GM12892 (cell line): ENCODE measurements around the gene MICALL1.
"Not testable (repeated sequence)": the region's sequence is repeated elsewhere in the genome, so short reads cannot be mapped to it uniquely, and the experiment has no call there.

Experiments used
- DNase-seq: peaks from one replicate; pipeline ENCODE4 v3.0.0; 2011; ENCODE audit not compliant: insufficient read length
- FAIRE-seq: peaks from 2 replicates; lab custom pipeline; 2011; peaks lifted over from hg19 to GRCh38; lab: Jason Lieb, UNC
- POLR2A ChIP-seq: IDR thresholded peaks from 2 replicates; pipeline ENCODE4 v1.6.1; 2011; ENCODE audit warnings: low read depth, low read length, control low read depth
- POLR2AphosphoS5 ChIP-seq: IDR thresholded peaks from 2 replicates; pipeline ENCODE4 v1.6.1; 2011; ENCODE audit warnings: low read depth, low read length, control low read depth
- TAF1 ChIP-seq: IDR thresholded peaks from 2 replicates; pipeline ENCODE4 v1.6.1; 2011; ENCODE audit warnings: low read depth, mild to moderate bottlenecking, control low read depth, low read length, borderline replicate concordance

The MICALL1 gene

DNA sequence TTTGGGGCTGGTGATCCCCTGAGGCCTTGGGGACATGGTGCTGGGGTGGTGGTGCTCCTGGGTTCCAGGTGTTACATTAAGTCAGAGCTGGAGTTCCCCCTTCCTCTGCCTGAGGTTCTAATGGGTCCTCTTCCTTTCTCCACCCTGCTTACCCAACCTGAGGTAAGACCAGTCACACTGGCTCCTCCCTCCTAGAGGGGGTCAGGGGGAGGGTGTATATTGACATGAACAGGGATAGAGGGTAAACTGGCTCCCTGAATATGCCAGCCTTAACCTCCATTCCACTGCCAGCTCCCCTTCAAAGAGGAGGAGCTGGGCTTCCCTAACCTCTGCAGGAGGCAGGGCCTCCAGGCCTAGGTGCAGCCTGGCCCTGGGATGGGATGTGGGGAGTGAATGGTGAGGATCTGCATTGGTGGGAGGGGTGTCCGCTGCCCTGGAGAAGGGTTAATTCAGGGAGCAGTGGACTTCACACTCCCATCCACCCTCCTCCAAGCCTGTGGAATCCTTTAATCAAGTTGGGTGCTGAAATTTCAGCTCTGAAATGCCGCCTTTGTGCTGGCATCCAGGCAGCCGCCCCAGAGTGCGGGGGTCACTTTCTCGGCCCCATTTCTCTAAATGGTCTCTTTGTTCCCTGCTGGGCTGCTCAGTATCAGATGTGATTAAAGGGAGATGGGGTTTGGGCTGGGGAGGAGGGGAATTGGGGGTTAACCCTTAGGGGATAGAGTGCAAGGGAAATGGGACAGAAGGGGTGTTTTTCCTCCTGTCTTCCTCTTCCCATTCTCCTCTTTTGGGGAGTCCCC is 62.6 kb downstream of the MICALL1 start:
- FAIRE-seq (no peak), DNase-seq (no peak)
- TF ChIP-seq TAF1 (no peak), POLR2A (no peak), POLR2AphosphoS5 (no peak)

DNA sequence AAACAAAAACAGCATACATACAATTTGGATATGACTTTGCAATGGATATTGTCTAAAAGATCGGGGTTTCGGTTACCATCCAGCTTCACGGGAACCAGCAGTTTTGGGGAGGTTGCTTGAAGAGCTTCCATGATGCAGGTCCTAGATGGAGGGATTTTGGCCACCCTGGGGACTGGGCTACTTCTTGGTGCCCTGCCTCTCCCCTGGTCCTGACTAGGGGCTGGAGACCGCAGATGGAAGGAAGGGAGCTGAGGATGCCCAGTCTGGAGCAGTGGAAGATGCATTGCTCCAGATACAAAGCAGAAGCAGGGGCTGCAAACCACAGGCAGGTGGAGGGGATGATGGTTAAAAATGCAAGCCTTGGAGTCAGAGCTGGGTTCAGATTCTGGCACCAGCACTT is 64.8 kb downstream of the MICALL1 start:
- FAIRE-seq, result no peak
- TF ChIP-seq POLR2AphosphoS5, result no peak
- TF ChIP-seq POLR2A, result no peak
- TF ChIP-seq TAF1, result no peak
- no peak for DNase-seq

DNA sequence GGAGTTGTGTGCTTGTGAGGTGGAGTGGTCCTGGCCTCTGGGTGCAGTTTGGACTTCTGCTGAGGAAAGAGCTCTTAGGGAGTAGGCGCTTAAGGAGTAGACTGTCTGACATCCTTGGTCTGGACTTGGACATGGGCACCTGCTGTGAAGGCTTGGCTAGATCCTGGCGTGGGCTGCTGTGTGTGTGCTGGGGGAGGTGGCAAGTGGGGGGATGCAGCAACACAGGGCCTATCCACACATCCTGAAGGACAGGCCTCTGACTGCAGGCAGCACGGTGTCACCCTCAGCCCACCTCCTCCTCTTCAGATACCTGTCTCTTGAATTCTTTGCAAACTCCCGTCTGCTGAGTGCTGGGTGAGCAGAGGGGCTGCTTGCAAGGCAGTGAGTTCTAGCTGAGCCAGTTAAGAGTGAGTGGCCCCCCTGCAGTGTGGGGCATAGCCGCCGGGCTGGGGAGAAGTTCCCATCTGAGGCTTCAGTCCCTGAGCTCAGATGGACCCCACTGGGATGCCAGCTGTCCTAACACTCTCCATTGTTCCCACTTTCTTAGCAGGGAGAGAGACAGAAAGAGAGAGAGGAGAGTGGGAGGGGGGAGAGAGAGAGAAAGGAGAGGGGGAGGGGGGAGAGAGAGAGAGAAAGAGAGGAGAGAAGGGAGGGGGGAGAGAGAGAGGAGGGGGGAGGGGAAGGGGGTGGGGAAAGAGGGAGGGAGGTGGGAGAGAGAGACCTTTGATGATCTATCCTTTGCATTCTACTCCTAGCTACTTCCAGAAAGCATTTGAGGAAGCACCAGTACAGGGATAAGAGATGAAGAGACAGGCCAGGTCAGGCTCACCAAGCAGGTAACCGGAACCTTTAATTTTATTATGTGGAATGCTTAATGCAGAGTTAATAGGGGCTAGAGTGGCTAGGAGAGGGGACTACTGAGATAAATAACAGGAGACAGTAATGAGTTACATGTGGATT is 65.7 kb downstream of the MICALL1 start:
- no peak for TF ChIP-seq POLR2A
- TF ChIP-seq TAF1, result no peak
- TF ChIP-seq POLR2AphosphoS5, result no peak
- DNase-seq (no peak), FAIRE-seq (no peak)

DNA sequence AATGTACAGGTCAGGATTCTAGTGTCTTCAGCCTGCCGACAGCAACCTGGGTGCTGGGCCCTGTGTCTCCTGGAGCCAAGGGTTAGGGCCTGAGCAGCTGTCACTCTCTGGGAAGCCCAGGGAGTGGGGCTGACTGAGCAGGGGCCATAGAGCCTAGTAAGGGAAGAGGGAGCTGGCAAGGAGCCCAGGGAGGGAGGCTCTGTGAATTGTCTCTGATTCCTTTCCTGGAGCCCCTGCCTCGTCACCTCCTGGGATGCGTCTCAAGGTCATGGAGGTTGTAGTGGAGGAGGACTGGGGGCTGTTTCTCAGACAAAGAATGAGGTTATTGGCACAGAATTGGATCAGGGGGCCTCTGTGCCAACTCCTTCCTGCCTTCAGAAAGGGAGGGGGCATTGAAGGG is 66.4 kb downstream of the MICALL1 start:
- no peak for FAIRE-seq
- DNase-seq, result no peak
- TF ChIP-seq POLR2A (no peak), TAF1 (no peak), POLR2AphosphoS5 (no peak)

DNA sequence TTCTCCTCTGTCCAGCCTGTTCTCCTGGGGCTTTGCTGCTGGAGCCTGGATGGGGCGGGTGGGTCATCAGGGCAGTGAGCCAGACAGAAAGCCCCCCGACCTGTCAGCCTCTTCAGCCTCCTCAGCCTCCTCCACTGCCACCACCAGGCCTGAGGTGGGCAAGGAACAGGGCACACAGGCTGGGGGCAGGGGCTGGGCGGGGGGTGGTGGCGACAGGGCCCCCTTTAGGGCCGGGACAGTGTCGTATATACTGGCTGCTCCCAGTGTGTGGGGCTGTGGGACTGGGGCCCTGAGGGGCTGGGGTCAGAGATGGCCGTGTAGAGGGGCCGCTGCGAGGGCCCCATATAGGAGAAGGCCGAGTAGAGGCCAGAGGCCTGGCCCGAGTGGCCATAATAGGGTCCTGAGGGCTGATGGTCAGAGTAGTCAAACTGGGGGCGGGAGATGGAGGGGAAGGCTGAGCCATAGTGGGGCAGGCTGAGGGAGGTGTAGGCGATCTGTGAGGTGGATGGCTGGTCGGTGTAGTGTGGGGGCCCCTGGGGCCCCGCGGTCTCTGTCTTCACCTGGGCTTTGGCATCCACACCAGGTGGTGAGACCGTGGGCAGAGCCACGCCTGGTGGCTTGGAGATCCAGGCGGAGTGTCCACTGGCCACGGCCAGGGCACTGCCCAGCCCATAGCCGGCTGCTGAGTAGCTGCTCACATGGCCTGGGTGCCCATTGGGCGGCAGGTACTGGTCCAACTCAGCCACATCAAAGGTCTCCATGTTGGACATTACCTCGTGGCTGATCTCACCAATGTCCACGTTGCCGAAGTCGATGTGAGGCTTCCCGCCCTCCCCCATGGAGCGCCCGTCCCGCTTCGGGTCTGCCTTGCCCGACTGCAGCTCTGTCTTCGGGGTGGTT is 67.4 kb downstream of the MICALL1 start:
- FAIRE-seq (no peak), DNase-seq (no peak)

DNA sequence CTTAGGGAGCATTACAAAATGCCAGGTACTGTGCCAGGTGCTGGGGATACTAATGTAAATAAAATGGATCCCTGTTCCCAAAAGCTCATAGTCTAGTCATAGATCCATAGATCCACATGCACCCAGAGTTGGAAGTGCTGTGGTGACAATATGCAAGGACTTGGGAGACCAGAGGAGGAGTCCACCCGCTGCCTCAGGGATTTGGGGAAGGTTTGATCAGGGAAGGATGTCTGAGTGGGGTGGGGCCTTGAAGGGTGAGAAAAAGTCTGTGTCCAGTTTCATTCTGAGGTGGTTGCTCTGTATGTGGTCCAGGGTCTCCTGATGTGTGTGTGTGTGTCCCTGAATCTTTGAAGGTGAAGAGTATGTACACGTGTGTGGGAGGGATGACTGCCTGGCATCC is 69.1 kb downstream of the MICALL1 start:
- DNase-seq, result no peak
- TF ChIP-seq POLR2AphosphoS5 (no peak), TAF1 (no peak), POLR2A (no peak)
- no peak for FAIRE-seq

More for the DNA sequence above, 67.4 kb downstream of the MICALL1 start:
- TF ChIP-seq POLR2AphosphoS5 (no peak), TAF1 (no peak), POLR2A (no peak)

DNA sequence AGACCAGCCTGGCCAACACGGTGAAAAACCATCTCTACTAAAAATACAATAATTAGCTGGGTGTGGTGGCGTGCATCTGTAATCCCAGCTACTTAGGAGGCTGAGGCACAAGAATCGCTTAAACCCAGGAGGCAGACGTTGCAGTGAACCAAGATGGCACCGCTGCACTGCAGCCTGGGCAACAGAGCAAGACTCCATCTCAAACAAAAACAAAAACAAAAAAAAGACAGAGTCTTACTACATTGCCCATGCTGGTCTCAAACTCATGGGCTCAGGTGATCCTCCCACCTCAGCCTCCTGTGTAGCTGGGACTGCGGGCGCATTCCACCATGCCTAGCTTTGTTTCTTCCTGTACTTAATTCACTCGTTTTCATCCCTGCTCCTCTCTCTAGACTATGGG is 69.9 kb downstream of the MICALL1 start:
- not testable (repeated sequence) for FAIRE-seq

DNA sequence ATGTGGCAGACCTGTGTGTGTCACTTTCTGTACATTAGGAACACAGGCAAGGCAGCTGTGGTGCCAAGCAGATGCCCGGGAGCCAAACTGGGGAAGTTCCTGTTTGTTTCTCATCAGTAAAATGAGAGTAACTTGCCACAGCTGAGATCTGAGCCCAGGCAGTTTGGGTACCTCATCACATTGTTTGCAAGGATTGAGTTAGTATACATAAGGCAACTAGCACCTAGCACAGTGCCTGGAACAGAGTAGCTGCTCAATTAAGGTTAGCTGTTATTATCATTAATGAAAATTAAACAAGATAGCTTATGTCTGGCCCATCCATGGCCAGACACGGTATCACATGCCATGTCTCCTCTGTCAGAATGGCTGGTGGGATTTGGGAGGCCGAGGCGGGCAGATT is 70.5 kb downstream of the MICALL1 start:
- TF ChIP-seq TAF1 (no peak), POLR2AphosphoS5 (no peak), POLR2A (no peak)
- DNase-seq (no peak), FAIRE-seq (no peak)

More for the DNA sequence above, 69.9 kb downstream of the MICALL1 start:
- not testable (repeated sequence) for DNase-seq

DNA sequence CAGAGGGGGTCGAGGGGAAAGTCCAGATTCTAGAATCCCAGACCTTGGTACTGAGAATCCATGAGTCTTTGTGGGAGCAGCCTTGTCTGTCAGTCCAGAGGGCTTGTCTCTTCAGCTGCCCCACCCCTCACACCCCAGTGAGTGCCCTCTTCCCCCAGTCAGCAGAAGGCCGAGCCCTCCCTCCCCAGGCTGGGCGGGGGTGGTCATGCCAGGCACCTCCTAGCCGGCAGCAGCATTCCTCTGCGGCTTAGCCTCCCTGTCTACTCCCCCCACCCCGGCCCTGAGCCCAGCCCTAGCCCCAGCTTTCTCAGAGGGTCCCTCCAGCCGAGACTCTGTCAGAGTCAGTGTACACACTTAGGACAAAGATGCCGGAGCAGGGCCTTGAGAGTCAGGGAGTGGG is 73.7 kb downstream of the MICALL1 start:
- no peak for FAIRE-seq
- no peak for DNase-seq
- TF ChIP-seq POLR2A (no peak), TAF1 (no peak), POLR2AphosphoS5 (no peak)

DNA sequence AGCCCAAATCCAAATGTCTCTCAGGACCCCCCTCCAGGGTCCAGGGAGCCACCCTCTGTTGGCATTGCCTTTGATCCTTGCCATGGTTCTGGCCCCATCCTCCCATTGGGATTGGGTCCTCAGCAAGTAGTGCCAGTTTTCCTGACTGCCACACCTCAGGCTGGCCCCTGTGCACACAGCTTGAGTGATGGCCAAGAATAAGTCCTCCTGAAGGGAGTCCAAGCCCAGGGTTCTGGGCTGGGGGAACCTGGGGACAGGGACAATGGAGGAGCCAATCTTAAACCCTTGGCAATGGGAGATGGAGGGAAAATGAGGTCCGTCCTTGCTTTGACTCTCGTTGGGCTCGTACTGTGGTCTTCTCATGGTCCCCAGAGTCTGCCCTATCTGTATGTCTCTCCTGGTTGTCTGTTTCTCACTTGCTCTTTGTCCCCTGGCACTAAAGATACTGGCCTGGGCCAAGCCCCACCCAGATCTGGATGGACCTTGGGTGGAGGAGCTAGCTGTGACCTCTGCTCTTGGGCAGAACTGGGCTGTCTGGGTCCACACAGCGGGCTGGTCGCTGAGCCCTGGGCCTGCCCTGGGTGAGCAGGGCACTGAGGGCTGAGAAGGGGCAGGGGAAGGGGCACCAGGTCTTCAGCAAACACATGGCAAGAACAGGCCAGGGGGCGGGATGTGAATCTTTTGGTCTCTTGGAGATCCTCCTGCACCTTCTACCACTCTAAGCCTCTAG is 75.3 kb downstream of the MICALL1 start:
- FAIRE-seq (no peak), DNase-seq (no peak)
- TF ChIP-seq POLR2A (no peak), POLR2AphosphoS5 (no peak), TAF1 (no peak)
